OCI-LY3 (cell line): ENCODE data around the gene TNFAIP2.

Experiments
- EZH2phosphoT487 ChIP-seq: fragments of 200-600 bp; shearing (Covaris generic); IDR thresholded peaks from 2 replicates; pipeline ENCODE4 v1.6.1; 2018; ENCODE audit warnings: antibody characterized with exemption, mixed run types, low read depth
- TF ChIP-seq, protein P1 (sequence below): fragments of 200-600, 300-600 bp; sonication (generic); IDR thresholded peaks from 2 replicates; pipeline ENCODE4 v1.5.1; 2014; ENCODE audit warnings: antibody characterized with exemption, low read length, low read depth

DNA sequence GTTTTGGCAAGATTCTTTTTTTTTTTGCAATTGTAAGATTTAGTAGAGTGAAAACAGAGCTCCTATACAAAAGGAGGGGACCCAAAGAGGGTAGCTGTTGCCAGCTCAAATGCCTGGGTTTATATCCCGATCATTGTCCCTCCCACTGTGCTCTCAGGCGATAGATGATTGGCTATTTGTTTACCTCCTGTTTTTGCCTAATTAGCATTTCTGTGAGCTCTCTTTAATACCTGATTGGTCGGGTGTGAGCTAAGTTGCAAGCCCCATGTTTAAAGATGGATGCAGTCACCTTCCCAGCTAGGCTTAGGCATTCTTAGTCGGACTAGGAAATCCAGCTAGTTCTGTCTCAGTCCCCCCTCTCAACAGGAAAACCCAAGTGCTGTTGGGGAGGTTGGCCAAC, 26.9 kb upstream of the TNFAIP2 start:
- TF ChIP-seq, protein P1, sequence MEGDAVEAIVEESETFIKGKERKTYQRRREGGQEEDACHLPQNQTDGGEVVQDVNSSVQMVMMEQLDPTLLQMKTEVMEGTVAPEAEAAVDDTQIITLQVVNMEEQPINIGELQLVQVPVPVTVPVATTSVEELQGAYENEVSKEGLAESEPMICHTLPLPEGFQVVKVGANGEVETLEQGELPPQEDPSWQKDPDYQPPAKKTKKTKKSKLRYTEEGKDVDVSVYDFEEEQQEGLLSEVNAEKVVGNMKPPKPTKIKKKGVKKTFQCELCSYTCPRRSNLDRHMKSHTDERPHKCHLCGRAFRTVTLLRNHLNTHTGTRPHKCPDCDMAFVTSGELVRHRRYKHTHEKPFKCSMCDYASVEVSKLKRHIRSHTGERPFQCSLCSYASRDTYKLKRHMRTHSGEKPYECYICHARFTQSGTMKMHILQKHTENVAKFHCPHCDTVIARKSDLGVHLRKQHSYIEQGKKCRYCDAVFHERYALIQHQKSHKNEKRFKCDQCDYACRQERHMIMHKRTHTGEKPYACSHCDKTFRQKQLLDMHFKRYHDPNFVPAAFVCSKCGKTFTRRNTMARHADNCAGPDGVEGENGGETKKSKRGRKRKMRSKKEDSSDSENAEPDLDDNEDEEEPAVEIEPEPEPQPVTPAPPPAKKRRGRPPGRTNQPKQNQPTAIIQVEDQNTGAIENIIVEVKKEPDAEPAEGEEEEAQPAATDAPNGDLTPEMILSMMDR: no peak
- TF ChIP-seq EZH2phosphoT487: no peak
